ENCODE results near the gene FNIP1.
"Not testable (repeated sequence)": the region's sequence is repeated elsewhere in the genome, so short reads cannot be mapped to it uniquely, and the experiment has no call there.

The FNIP1 gene

GRCh38 chr5:131622633-131623032 lies 174.2 kb downstream of the FNIP1 start:
- DNase-seq (ENCODE audit: low read depth, low spot score) = no peak
- CTCF ChIA-PET = interaction anchor here (0.8 to 1.1 kb wide), 2 partner anchors 13 to 33 kb away, joined by 3 to 5 read pairs; no protein-coding TSS in a partner anchor
- POLR2A ChIA-PET = no interaction called here
- no peak overlapping the region for H3K4me3 ChIP-seq (ENCODE audit: low read depth, low read length)
- no peak for TF ChIP-seq CTCF (IDR thresholded peaks at IDR 0.05; ENCODE audit: insufficient read depth, low read length, missing control alignments)

GRCh38 chr5:131621164-131621563 lies 175.7 kb downstream of the FNIP1 start:
- CTCF ChIA-PET; H3K4me3 ChIP-seq (ENCODE audit: low read depth, low read length); POLR2A ChIA-PET; DNase-seq (ENCODE audit: low read depth, low spot score): not testable (repeated sequence)

- ChIA-PET POLR2A (no interaction called here), CTCF (no interaction called here)
These were observed 177.7 kb downstream of the FNIP1 start for GRCh38 chr5:131619102-131619501.

GRCh38 chr5:131617140-131617822 lies 179.5 kb downstream of the FNIP1 start:
- ChIA-PET POLR2A (no interaction called here), CTCF (interaction anchor here (0.6 to 3.4 kb wide), 4 partner anchors 9 to 28 kb away, joined by 3 to 9 read pairs (median 4); no protein-coding TSS in a partner anchor)
- no peak overlapping the region for H3K4me3 ChIP-seq (ENCODE audit: low read depth, low read length)
- TF ChIP-seq CTCF (IDR thresholded peaks at IDR 0.05; ENCODE audit: insufficient read depth, low read length, missing control alignments) = no peak
- DNase-seq (ENCODE audit: low read depth, low spot score) = no peak

More at GRCh38 chr5:131619102-131619501, 177.7 kb downstream of the FNIP1 start:
- H3K4me3 ChIP-seq (ENCODE audit: low read depth, low read length) = no peak overlapping the region
- no peak for TF ChIP-seq CTCF (IDR thresholded peaks at IDR 0.05; ENCODE audit: insufficient read depth, low read length, missing control alignments)
- no peak for DNase-seq (ENCODE audit: low read depth, low spot score)

- no peak for DNase-seq (ENCODE audit: low read depth, low spot score)
- H3K4me3 ChIP-seq (ENCODE audit: low read depth, low read length) = no peak overlapping the region
- TF ChIP-seq CTCF (IDR thresholded peaks at IDR 0.05; ENCODE audit: insufficient read depth, low read length, missing control alignments) = no peak
- CTCF ChIA-PET = interaction anchor here (1.0 to 3.4 kb wide), 2 partner anchors 16 to 26 kb away, joined by 5 to 9 read pairs; no protein-coding TSS in a partner anchor
- POLR2A ChIA-PET = interaction anchor here (1.6 kb wide), 1 partner anchor 181 kb away, joined by 3 read pairs; the partner anchor contains the start of gene FNIP1
These were observed 180.9 kb downstream of the FNIP1 start for GRCh38 chr5:131615957-131616356.

- ChIA-PET POLR2A (no interaction called here), CTCF (interaction anchor here (1.3 to 1.6 kb wide), 2 partner anchors 15 to 24 kb away, joined by 4 to 6 read pairs; no protein-coding TSS in a partner anchor)
These were observed 183.4 kb downstream of the FNIP1 start for GRCh38 chr5:131613423-131613822.

More at GRCh38 chr5:131613423-131613822, 183.4 kb downstream of the FNIP1 start:
- no peak for DNase-seq (ENCODE audit: low read depth, low spot score)
- H3K4me3 ChIP-seq (ENCODE audit: low read depth, low read length) = no peak overlapping the region
- TF ChIP-seq CTCF (IDR thresholded peaks at IDR 0.05; ENCODE audit: insufficient read depth, low read length, missing control alignments) = no peak
